Panc1 (cell line): ENCODE measurements around the gene TRIM66. TPM values are rescaled to one million over a fixed set of nuclear protein-coding genes. Genes with fewer than 3 reads are reported as not detected.

Source experiments
- ATAC-seq: fragments of 200-7000 bp; cut with Tn5 transposase; 2 replicates; pipeline ENCODE4 v1.9.1; 2020; ENCODE audit warnings: mild to moderate bottlenecking, moderate library complexity
- BruUV-seq: library from RNA; stranded (reverse); fragments of 400-500 nt; replicated peaks from 2 replicates; lab custom pipeline; 2021; lab: Mats Ljungman, UMichigan
- CTCF ChIA-PET: fragments of 300-600 bp; sonication (Branson Sonifier 250); formaldehyde crosslinking; loops from one replicate; lab custom pipeline; 2022; ENCODE audit warnings: antibody characterized with exemption; lab: Charles Lee
- POLR2A ChIA-PET: fragments of 300-600 bp; sonication (Branson Sonifier 250); formaldehyde crosslinking; loops from one replicate; lab custom pipeline; 2022; ENCODE audit warnings: antibody characterized with exemption; lab: Charles Lee
- DNase-seq: peaks from one replicate; pipeline ENCODE4 v3.0.0-alpha.2; 2010; ENCODE audit warnings: low read depth, low spot score
- H3K27ac ChIP-seq: 2 replicates; pipeline ENCODE4 v1.5.1; 2011; ENCODE audit warnings: mild to moderate bottlenecking, low read length, inconsistent platforms
- H3K27me3 ChIP-seq: fragments of 200-500 bp; sonication (Bioruptor generic); 2 replicates; pipeline ENCODE4 v1.6.0; 2014; ENCODE audit warnings: low read length, inconsistent platforms; ENCODE audit not compliant: control insufficient read depth, insufficient read depth
- H3K36me3 ChIP-seq: fragments of 200-500 bp; sonication (Bioruptor generic); 2 replicates; pipeline ENCODE4 v1.5.1; 2014; ENCODE audit warnings: inconsistent platforms, mild to moderate bottlenecking, low read length, moderate library complexity; ENCODE audit not compliant: control insufficient read depth, insufficient read depth
- H3K4me1 ChIP-seq: 2 replicates; pipeline ENCODE4 v1.5.1; 2011; ENCODE audit warnings: inconsistent platforms, mild to moderate bottlenecking, low read length, moderate library complexity; ENCODE audit not compliant: control insufficient read depth, insufficient read depth
- H3K4me3 ChIP-seq, 2 experiments: 2 replicates each; pipeline ENCODE4 v1.5.1; 2011 to 2012; ENCODE audit warnings: low read depth in 2 of 2, low read length in 2 of 2, mild to moderate bottlenecking in 2 of 2, inconsistent platforms in 1 of 2, moderate library complexity in 1 of 2
- H3K9me3 ChIP-seq: fragments of 200-500 bp; sonication (Bioruptor generic); 2 replicates; pipeline ENCODE4 v1.5.1; 2014; ENCODE audit warnings: low read depth, mild to moderate bottlenecking, inconsistent platforms, low read length, moderate library complexity; ENCODE audit not compliant: control insufficient read depth, insufficient read depth
- CTCF ChIP-seq: fragments of 450-650 bp; IDR thresholded peaks from 2 replicates; pipeline ENCODE4 v1.5.1; 2017; ENCODE audit warnings: mild to moderate bottlenecking
- POLR2AphosphoS5 ChIP-seq: IDR thresholded peaks from 2 replicates; pipeline ENCODE4 v1.6.1; 2012; ENCODE audit warnings: mild to moderate bottlenecking, low read depth, low read length, moderate library complexity
- REST ChIP-seq, 2 experiments: IDR thresholded peaks; 2 replicates each; pipeline ENCODE4 v1.6.1; 2011 to 2012; ENCODE audit warnings: low read depth in 2 of 2, control low read depth in 1 of 2, low read length in 1 of 2, mild to moderate bottlenecking in 1 of 2, moderate library complexity in 1 of 2; ENCODE audit not compliant: insufficient read depth in 1 of 2
- SIN3A ChIP-seq: IDR thresholded peaks from 2 replicates; pipeline ENCODE4 v1.6.1; 2012; ENCODE audit warnings: low read depth, mild to moderate bottlenecking, low read length, moderate library complexity, borderline replicate concordance; ENCODE audit not compliant: insufficient read depth
- TCF7L2 ChIP-seq: IDR thresholded peaks from 2 replicates; pipeline ENCODE4 v1.6.1; 2011; ENCODE audit warnings: mild to moderate bottlenecking, low read depth, low read length, inconsistent platforms
- in situ Hi-C: cut with HindIII; loops from 2 replicates; pipeline ENCODE4 v1.10.0; 2016; ENCODE audit warnings: low sequenced_read_pairs, low pct_unique_long_range_greater_than_20kb
- intact Hi-C: fragments of 100-400 bp; cut with micrococcal nuclease; formaldehyde crosslinking; loops from one replicate; pipeline ENCODE4 v1.10.0; 2022; ENCODE audit not compliant: unreplicated experiment
- total RNA-seq: library from RNA; stranded (reverse); gene quantifications from one replicate; pipeline ENCODE4 v1.2.1, GENCODE V29; 2021; ENCODE audit not compliant: unreplicated experiment

The TRIM66 gene
- total RNA-seq, 1 experiment from 2014 or later: 30.4 TPM

- no peak for TF ChIP-seq CTCF
These were observed 41.1 kb downstream of the TRIM66 start (continued) for GRCh38 chr11:8641332-8641731.

- intact Hi-C loops (no loop called here), in situ Hi-C loops (no loop called here)
- DNase-seq (no peak), ATAC-seq (no peak; the same call in 1 of the 2 replicates)
- H3K4me1 ChIP-seq: no peaks in the 10 kb centered on the region
- no peak overlapping the region for H3K4me3 ChIP-seq
- ChIA-PET POLR2A (interaction anchor here (0.5 kb wide), 1 partner anchor 173 kb away, joined by 3 read pairs; no protein-coding TSS in a partner anchor), CTCF (interaction anchor here (0.6 kb wide), 1 partner anchor 178 kb away, joined by 3 read pairs; no protein-coding TSS in a partner anchor)
- peaks cover 12% of the 10 kb centered on the region; the same call in 1 of the 2 replicates for H3K36me3 ChIP-seq
- no peaks in the 10 kb centered on the region for H3K27me3 ChIP-seq
- no peak for TF ChIP-seq CTCF
- TF ChIP-seq SIN3A: no peak
- no peak for TF ChIP-seq REST (IDR thresholded peaks at IDR 0.05; ENCODE audit: insufficient read depth in 1 of 2, low read depth in 2 of 2, low read length in 1 of 2)
- TF ChIP-seq POLR2AphosphoS5: no peak
- no peak for TF ChIP-seq TCF7L2
- BruUV-seq: no TSS peak
- H3K9me3 ChIP-seq: no peaks in the 10 kb centered on the region
- H3K27ac ChIP-seq: no peak overlapping the region
These were observed 42.1 kb downstream of the TRIM66 start for GRCh38 chr11:8640267-8640906.

GRCh38 chr11:8639655-8640054 is 42.8 kb downstream of the TRIM66 start:
- DNase-seq: no peak
- intact Hi-C loops: no loop called here
- Histone ChIP-seq H3K36me3 (peaks cover 11% of the 10 kb centered on the region; the same call in 1 of the 2 replicates), H3K27me3 (no peaks in the 10 kb centered on the region), H3K4me1 (no peaks in the 10 kb centered on the region), H3K9me3 (no peaks in the 10 kb centered on the region), H3K4me3 (no peak overlapping the region), H3K27ac (no peak overlapping the region)
- ChIA-PET CTCF (interaction anchor here (0.5 to 0.6 kb wide), 2 partner anchors 178 to 265 kb away, joined by 3 read pairs; no protein-coding TSS in a partner anchor), POLR2A (interaction anchor here (1.0 kb wide), 1 partner anchor 18 kb away, joined by 3 read pairs; no protein-coding TSS in a partner anchor)
- no peak for TF ChIP-seq REST (IDR thresholded peaks at IDR 0.05; ENCODE audit: insufficient read depth in 1 of 2, low read depth in 2 of 2, low read length in 1 of 2)
- TF ChIP-seq TCF7L2: no peak
- no peak for TF ChIP-seq SIN3A
- TF ChIP-seq CTCF: no peak
- no peak for TF ChIP-seq POLR2AphosphoS5
- BruUV-seq: no TSS peak
- no peak for ATAC-seq
- in situ Hi-C loops: no loop called here
